NCI-H2227 treated with DMSO at 0.1 percent for 48 hours (cell line): Measurements from ENCODE around the gene DOK3.

ENCODE experiments used
- DNase-seq: peaks from one replicate; lab custom pipeline; 2025; lab: John Stamatoyannopoulos, UW

Gene DOK3

GRCh38 chr5:177509381-177509951 is at the start of gene DOK3:
Gene DOK3, minus strand, starts transcription at chr5:177509826. Its CDS starts 286 bp downstream, at chr5:177509540.
- DNase-seq: no peak

DNA sequence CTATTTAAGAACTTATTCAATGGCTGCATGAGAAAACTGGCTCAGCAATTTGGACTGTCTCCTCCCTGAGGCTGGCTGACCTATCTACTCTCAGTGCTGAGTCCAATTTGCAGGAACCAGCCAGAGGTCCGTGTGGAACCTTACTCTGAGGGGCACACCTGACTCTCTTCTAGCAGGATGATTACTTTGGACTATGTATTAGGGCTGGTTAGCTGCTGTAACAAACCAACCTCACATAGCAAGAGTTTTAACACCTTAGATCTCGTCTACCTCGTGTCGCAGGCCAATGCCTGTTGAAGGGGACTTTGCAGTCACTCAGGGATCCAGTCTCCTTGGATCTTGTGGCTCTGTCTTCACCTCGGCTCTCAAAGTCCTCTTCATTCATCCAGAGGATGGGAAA is 48.2 kb upstream of the DOK3 start:
- no peak for DNase-seq

- no peak for DNase-seq
Measured at GRCh38 chr5:177557041-177557647, 47.5 kb upstream of the DOK3 start.

DNA sequence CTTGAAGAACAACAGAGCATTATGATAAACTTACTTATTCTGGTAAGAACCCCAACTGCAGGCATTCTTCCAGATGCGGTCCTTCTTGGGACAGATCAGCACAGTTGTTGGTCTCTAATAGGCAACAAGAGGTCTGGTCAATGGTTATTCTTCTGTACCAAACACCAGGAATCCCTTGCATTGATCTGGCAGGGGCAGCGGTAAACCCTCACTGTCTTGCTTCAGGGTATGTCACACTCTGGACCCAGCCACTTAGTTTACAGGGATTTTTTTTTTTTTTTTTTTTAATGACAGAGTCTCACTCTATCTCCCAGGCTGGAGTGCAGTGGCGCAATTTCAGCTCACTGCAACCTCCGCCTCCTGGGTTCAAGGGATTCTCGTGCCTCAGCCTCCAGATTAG is 46.0 kb upstream of the DOK3 start:
- no peak for DNase-seq

DNA sequence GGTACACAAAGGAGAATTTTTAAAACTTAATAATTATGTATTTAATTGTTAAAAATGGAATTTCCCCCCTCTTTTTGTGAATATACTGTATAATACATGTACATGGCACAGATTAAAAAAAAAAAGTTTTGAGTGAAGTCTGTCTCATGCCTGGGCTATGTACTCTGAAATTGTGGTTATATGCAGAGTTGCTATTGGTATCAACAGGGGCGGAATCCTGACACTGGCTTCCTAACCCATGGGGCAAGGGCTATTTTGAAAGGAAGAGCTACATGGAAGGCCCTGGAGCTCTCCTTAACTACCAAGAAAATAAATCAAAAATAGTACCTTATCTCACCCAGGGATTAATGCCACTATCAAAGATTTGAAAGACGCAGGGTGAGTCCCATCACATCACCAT is 45.6 kb upstream of the DOK3 start:
- no peak for DNase-seq

DNA sequence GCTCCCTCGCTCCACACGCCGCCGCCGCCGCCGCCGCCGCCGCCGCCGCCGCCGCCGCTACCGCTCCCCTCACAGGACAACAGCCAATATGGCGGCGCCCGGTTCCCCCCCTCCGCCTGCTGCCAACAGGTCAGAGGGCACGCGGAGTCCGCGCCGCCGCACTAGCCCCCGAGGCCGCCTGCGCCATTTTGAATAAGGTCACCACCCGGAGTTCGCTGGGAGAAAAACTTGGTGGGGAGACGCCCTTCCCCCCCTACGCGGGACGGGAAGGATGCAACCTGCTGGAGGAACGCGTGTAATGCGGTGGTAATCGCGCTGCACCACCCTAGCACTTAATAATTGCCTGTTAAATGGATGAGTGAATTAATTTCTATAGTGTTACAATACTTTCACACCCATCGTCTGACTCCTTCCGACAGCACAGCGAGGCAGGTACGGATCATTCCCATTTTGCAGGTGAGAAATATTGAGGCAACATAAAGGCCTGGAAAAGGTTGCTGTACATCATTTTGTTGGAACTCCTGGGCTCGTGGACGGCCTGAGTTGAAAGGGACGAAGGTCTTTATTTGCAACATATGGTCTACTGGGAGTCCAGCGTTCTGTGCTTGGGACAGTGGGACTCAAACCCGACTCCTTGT is 45.0 kb upstream of the DOK3 start, which contains the start of gene FAM193B:
Gene FAM193B (minus strand): TSS at position 90 of the 638 bp plus-strand sequence. CDS start 105 bp downstream, outside the sequence.
- peak; percentile 76 for DNase-seq

DNA sequence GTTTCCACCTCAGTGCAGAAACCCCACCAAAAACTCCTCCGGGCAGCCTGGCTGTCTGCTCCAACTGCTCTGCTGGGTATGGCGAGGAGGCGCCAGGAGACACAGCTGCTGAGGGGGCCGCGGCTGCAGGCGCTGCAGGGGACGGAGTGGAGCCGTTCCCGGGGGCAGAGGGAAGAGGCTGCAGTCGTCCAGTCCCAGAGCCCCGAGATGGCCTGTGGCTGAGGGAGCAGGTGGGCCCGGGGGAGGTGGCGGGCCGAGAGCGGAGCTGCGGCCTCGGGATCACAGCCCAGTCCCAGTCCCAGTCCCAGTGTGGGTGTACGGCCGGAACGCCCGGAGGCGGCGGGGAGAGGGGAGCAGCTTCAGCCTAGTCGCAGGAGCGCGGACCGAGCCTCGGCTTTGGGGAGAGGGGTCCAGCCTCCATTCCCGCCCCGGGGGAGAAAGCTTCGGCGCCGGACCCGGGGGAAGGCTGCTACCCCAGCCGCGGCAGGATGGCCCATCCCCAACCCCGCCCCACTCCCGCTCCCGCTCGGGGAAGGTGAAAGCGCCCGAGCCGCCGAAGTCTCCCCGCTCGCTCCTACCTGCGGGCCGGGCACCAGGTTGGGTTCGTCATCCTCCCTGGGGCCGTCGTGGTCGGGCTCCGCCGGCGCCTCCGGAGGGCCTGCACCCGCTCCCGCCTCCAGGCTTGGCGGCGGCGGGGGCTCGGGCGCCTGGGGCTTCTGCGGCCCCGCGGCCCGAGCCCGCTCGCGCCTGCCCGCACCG is 44.2 kb upstream of the DOK3 start:
- no peak for DNase-seq

DNA sequence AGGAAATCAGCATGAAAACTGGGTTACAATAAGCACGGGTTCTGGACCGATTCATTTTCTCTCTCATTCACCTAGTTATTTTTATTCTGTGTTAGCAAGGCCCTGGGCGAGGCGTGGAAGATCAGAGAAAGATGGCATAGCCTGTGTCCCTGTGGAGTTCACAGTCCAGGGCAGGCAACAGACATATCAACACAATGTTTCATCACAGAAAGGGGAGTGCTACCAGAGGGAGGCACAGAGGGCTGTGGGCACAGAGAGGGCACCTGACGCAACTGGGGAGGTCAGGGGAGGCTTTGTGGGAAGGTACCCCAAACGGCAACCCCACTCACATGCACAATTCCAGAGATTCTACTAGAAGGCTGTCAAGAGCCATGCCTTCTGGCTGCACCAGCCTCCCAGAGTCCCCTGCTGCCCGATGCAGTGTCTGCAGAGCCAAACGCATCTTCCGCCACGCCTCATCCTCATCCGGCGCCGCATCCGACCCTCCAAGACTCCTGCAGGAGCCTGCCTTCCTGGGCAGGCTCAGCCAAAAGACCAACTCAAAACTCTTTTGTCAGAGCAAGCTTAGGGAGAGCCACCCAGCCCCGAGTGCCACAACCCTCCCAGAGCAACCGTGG is 43.3 kb upstream of the DOK3 start:
- DNase-seq: no peak

DNA sequence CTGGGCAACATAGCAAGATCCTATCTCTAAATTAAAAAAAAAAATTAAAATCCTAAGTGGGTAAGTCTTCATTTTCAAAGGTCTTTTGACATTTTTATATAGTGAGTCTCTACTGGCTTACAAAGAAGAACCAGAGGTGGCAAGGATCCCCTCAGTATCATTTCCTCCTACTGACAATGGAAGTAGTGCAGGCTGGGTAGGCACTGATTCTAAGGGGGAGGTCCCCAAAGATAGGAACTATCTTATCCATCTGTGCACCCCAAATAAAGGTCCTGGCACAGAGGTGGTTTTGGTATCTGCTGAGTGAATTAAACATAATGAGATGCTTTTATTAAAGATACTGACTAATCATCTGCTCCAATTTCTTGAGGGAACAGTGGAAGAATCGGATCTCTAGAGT is 40.5 kb upstream of the DOK3 start:
- no peak for DNase-seq

DNA sequence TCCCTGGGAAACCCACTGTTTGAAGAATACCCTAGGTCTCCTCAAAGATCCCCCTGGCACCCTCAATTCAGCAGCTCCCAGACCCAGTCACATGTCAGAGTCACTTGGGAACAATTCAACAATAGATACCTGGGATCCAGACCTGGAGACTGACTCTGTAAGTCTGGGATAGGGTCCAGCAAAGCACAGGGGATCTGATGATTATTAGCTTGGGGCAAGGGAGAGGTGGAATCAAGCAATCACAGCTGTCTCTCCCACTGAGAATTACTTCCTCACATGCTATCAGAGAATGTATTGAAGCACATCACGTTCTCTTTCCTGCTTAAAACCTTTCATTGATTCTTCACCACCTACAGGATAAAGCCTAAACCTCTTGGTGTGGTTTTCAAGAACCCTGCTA is 38.9 kb upstream of the DOK3 start:
- DNase-seq: no peak

DNA sequence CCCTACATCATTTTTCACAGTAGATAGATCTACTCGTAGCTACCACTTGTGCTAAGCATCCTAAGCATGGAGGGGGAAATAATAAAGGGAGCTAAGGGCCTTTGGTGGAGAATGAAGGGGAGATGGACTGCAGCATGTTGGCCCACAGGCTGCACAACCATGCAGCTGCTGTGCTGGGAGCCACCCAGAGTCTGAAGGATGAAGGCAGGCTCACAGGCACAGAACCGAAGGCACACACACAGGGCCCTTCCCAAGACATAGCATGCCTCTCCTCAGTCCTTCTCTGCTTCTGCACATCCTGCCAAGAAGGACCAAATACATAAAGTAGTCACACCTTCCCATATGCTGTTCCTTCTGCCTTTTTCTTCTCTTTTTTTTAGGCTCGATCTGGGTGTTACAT is 38.1 kb upstream of the DOK3 start:
- no peak for DNase-seq

DNA sequence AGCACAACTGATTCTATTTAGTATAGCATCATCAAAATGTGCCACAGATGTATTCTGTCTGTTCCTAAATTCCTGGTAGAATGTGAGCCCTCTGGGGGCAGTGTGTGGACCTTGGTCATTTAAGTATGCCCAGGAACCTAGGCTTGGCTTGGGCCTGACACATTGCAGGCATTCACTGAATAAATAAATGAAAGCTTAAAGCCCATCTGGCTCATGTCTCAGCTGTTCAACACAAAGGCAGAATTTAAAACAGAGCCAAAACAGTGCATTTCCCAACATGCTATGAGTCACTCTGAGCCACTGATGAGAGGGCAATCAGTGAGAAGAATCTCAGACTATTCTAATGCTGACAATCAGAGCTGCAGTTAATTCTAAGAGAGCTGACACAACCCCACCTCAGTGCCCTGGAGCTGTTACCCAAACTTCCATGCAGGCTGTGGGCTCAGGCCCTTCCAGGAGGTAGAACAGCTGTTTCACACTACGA is 36.7 kb upstream of the DOK3 start:
- DNase-seq: no peak

GRCh38 chr5:177545487-177546257 is 36.0 kb upstream of the DOK3 start:
- DNase-seq: no peak

DNA sequence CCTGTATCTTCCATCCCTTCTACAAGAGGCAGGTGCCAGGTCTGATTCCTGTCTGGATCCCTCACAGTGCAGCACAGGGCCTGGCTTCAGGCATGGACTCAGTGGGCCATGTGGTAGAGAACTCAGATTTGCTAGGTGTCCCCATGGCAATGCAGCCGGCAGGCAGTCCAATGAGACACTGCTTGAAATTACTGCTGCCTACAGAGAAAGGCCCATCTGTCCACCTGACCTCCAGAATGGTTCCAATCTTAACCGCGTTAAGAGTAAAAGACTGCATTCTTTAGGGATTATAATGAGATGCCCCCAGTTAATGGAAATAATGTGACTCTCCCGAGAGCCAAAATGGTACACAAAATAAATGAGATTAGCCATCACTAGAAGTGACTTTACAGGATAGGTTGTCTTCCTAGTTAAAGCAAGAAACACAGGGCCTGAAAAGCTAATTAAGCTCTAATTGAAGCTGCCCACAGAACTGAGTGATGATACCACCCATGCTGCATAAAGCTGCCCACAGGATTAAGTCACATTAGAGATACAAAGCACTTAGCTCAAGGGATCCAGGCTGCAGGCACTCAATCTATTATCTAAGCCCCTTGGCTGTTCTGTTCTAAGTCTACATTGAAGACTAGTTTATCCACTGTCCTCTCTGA is 33.3 kb upstream of the DOK3 start:
- no peak for DNase-seq

DNA sequence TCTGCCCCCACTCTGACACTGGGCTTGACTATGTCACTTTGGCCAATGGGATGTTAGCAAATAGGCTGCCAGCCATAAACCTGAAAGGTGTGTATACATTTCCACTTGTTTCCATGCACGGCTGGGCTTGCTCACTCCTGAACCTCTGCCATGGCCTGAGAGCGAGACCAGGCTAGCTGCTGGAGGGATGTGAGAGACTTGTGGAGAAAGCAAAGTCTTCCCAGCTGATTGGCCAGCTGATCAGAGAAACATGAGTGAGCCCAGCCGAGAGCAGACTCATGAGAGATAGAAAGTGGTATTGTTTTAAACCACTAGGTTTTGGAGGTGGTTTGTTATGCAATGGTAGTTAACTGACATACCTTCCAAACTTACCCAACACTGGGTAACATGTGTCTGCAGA is 30.8 kb upstream of the DOK3 start:
- DNase-seq: no peak

DNA sequence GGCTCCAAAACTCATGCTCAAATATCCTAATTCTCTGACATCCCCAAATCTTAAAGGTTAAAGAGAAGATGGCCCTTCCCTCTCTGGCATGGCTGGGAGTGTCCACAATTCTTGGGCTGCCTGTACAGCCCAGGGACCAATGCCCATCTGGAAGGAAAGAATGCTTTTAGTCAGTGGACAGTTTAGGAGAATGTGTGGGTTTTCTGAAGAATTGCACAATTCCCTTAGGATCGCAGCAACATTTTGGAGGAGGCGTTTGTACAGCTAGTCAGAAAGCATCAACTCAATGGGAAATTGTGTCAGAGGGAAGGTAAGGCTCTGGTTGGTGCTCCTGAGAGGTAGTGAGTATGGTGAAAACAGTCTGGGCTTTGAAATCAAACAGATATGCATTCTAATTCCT is 29.8 kb upstream of the DOK3 start:
- DNase-seq: no peak

- DNase-seq: no peak
Measured at GRCh38 chr5:177538876-177539275, 29.2 kb upstream of the DOK3 start.

DNA sequence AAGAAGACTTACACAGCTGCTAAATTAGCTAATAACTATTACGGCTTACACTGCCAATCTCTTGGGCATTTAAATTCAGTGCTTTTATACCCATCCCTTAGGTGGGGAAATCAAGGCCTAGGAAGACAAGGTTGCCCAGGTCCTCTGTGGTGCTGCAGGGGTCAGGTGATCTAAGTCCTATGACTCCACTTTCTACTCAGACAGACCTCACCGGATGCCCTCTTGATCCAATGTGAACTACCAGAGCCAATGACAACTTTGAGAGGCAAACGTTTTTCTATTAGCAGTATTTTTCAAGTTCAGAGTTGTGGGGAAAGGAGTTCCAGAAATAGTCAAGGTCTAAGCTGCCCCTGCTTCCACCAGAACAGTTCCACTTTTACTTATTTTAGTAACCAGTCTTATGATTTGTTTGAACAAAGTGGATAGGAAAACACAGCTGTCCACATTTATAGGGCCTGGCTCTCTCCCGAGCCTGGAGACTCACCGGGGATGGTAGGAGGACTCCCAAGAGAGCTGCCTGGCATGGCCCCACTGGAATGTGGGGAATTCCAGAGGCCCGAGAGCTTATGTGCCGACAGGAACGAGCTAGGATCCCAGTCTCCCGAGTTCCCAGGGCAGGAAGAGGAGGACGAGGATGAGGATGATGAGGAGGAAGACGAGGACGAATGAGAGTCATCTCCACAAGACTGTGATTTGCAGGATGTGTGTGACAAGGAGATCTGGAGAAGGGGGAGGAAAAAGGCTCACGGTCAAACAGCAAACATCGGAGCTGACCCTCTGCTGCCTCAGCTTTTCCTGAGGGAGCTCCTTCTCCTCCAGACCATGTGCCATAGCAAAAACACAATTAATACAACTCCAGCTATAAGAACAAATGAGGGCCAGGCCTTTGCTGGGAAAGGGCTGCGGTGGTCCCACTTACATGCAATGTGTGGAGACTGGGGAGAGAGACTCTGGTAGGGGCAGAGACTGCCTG is 28.0 kb upstream of the DOK3 start:
- no peak for DNase-seq

DNA sequence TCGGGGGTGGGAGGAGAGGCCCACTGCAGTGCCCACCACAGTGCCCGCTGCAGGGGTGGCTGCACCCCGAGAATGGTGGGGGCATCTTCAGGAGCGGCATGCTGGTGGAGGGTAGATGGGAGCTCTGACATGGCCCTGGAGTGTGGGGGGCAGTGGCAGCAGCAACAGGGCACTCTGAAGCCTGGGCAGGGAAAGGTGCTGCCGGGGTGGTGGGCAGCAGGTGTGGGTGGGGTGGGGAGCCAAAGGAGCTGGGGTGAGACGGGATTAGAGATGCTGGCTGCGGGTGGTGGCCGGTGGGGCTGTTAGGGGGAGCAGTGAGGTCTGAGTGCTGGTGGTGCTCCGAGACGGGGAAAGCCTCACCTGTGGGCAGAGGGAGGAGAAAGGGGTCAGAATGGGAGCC is 26.8 kb upstream of the DOK3 start:
- no peak for DNase-seq

DNA sequence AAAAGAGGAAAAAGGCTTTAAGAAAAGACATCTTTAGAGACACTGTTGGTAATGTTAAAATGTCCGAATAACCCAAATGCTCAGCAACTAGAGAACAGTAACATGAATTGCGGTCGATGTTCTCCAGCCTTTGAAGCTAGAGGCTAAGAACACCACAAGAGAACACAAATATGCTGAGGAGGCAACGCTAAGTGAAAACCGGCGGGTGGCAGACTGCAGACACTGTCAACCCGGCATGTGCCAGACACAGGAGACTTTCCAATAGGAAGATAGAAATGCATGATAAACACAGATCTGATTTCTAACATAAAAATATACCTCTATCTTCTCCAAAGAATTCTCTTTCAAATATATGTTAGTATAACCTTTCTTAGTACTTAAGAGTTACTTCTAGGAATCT is 25.5 kb upstream of the DOK3 start:
- DNase-seq: no peak
